Activated T-cell treated with anti-CD3 and anti-CD28 coated beads, Interleukin-2, amount 50 U/mL, for 72 hours (primary cell): Measurements from ENCODE around the gene JAGN1. TPM values are rescaled to one million over a fixed set of nuclear protein-coding genes. Genes with fewer than 3 reads are reported as not detected.

Source experiments
- ATAC-seq, 2 donors: fragments of 150-1000 bp; cut with Tn5 transposase; replicated peaks in 1 of 2; 2 replicates each; pipeline ENCODE4 v1.10.0; 2021; ENCODE audit warnings: moderate library complexity in 2 of 2, mild to moderate bottlenecking in 1 of 2
- DNase-seq, 2 donors: peaks; one replicate each; pipeline ENCODE4 v3.0.0; 2021 to 2022; ENCODE audit warnings: mixed read lengths in 1 of 2
- H3K27ac Mint-ChIP-seq: one replicate; pipeline ENCODE4 v1.8.0; 2022; ENCODE audit warnings: mild to moderate bottlenecking, moderate library complexity, mixed read lengths
- H3K27me3 Mint-ChIP-seq: one replicate; pipeline ENCODE4 v1.8.0; 2022; ENCODE audit warnings: low read depth, mixed read lengths
- H3K36me3 Mint-ChIP-seq, 2 donors: one replicate each; pipeline ENCODE4 v1.8.0; 2022; ENCODE audit warnings: mixed read lengths in 2 of 2, mild to moderate bottlenecking in 1 of 2; ENCODE audit not compliant: insufficient read depth in 2 of 2
- H3K4me1 Mint-ChIP-seq: one replicate; pipeline ENCODE4 v1.8.0; 2022; ENCODE audit warnings: low read depth, mixed read lengths
- H3K4me3 Mint-ChIP-seq, 2 donors: one replicate each; pipeline ENCODE4 v1.8.0; 2022; ENCODE audit warnings: mild to moderate bottlenecking in 2 of 2, mixed read lengths in 2 of 2, moderate library complexity in 2 of 2
- H3K9me3 Mint-ChIP-seq, 2 donors: one replicate each; pipeline ENCODE4 v1.8.0; 2022; ENCODE audit warnings: mixed read lengths in 2 of 2
- total RNA-seq, 2 donors: library from RNA; stranded (reverse); gene quantifications; one replicate each; pipeline ENCODE4 v1.2.3, GENCODE V29; 2022

The JAGN1 gene
- total RNA-seq, 2 donors from 2014 or later: 34.6 to 39.4 TPM

DNA sequence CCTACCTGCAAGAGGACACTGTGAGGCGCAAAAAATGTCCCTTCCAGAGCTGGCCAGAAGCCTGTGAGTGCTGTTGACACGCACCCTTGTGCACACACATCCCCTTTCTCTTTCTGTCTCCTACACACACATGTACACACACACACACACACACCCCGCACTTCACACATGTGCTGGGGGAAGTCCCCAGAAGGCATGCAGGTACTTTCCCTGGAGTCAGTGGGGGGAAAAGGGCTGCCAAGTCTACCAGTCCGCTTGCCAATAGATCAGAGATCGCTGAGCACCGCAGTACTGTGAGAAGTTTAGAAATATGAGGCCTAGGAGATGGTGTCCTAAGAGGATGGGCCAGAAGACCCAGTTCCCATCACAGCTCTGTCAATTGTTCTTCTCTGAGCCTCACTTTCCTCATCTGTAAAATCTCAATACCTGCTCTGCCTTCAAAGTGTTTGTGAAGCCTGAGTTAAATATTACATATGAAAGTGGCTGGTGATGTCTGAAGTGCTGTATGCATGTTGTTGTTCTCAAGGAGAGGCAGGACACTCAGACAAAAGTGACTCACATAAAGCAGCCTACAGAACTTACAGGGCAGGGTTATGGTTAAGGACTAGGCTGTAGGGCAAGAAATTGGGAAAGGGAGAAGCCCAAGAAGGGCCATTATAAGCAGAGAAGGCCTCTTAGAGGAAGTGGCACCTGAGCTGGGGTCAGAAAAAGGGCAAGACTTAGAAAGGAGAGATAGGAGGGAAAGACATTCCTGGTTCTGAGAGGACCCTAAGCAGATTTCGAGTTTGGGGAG is 19.0 kb downstream of the JAGN1 start:
- Mint-ChIP-seq H3K9me3 (no peaks in the 10 kb centered on the region), H3K27ac (peak overlapping the region; percentile 1), H3K4me3 (no peak overlapping the region), H3K4me1 (peaks cover 22% of the 10 kb centered on the region), H3K36me3 (peaks cover 0 to 2% of the 10 kb centered on the region in 2 donors), H3K27me3 (peaks cover 20% of the 10 kb centered on the region)
- DNase-seq (no peak), ATAC-seq (peak; percentile 42 to 54)

DNA sequence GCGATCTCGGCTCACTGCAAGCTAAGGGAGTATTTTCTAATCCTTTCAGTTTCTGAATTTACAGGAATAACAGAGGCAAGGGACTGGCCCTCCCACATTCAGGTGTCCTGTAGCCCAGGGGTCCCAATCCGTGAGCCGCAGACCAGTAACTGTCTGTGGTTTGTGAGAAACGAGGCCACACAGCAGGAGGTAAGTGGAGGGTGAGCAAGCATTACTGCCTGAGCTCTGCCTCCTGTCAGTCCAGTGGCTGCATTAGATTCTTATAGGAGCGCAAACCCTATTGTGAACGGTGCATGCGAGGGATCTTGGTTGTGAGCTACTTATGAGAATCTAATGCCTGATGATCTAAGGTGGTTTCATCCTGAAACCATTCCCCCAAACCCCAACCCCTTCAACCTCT is 21.5 kb downstream of the JAGN1 start:
- no peak overlapping the region for H3K4me3 Mint-ChIP-seq
- ATAC-seq: no peak
- H3K9me3 Mint-ChIP-seq: no peaks in the 10 kb centered on the region
- peaks cover 0 to 2% of the 10 kb centered on the region in 2 donors for H3K36me3 Mint-ChIP-seq
- DNase-seq: no peak
- H3K4me1 Mint-ChIP-seq: peaks cover 33% of the 10 kb centered on the region
- H3K27ac Mint-ChIP-seq: no peak overlapping the region
- H3K27me3 Mint-ChIP-seq: peaks cover 20% of the 10 kb centered on the region

DNA sequence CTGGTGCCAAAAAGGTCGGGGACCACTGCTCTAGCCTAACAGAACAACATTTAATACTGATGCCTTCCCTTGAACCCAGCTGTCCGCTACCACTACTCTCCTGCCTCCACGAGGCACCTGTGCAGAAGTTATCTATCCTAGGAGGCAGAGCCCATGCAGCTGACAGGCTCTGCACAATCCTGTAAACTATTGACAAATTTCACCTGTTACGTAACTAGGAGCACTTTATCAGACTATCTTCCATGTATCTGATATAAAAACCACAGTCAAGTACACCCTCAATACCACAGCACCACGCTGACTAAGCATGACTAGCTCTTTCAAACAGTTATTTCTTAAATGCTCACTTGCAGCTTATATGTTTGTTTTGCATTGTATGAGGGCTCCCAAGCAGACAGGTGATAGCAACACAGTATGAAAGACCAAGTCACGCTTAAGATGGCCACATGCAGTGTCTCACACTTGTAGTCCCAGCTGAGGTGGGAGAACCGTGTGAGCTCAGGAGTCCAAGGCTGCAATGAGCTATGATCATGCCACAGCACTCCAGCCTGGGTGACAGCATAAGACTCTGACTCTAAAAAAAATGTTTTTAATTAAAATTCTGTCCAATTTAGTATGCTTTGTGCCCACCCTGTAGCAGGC is 22.0 kb downstream of the JAGN1 start:
- DNase-seq: no peak
- Mint-ChIP-seq H3K27me3 (peaks cover 20% of the 10 kb centered on the region), H3K9me3 (no peaks in the 10 kb centered on the region), H3K27ac (no peak overlapping the region), H3K4me3 (peak overlapping the region in 1 of 2 donors; percentile 5), H3K36me3 (peaks cover 0 to 2% of the 10 kb centered on the region in 2 donors), H3K4me1 (peaks cover 35% of the 10 kb centered on the region)
- peak; percentile 12 to 31 for ATAC-seq

DNA sequence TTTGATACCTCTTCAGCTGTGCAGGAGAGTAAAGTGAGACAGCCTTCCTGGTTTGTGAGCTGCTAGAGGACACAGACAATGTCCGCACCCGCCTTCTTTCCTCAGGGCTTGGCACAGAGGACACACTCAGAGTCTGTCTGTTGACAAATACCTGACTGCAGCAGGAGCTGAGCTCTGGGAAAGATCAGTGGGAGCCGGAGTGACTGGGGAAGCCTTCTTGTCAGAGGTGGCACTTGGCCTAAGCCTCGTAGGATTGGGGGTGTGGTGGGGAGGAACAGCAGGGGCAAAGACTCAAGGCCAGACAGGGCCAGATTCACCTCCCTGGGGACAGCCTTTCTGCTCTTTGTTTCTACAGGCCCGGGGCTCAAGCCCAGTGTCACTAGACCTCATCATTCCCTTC is 23.2 kb downstream of the JAGN1 start:
- Mint-ChIP-seq H3K36me3 (peaks cover 0 to 2% of the 10 kb centered on the region in 2 donors), H3K4me3 (no peak overlapping the region), H3K27ac (no peak overlapping the region), H3K27me3 (peaks cover 15% of the 10 kb centered on the region), H3K4me1 (peaks cover 35% of the 10 kb centered on the region), H3K9me3 (no peaks in the 10 kb centered on the region)
- no peak for DNase-seq
- ATAC-seq: no peak

DNA sequence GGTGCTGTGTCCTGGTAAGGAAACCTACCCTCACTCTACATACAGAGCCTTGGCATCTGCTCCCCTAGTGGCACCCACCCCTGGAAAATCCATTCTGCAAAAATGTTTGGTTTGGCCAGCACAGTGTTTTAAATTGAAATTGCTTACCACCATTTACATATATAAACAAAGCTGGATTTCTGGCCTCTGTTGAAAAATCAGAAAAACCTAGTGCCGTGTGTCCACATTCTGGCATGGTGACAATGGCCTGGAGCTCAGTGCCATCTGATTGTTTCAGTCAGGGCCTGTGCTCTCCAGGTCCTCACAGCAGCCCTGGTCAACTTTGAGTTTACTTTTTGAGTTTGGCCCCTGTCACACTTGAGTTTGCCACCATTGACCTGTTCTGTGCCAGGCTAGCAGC is 23.6 kb downstream of the JAGN1 start:
- ATAC-seq (no peak), DNase-seq (no peak)
- Mint-ChIP-seq H3K9me3 (no peaks in the 10 kb centered on the region), H3K27me3 (peaks cover 15% of the 10 kb centered on the region), H3K4me1 (peaks cover 33% of the 10 kb centered on the region), H3K36me3 (peaks cover 0 to 2% of the 10 kb centered on the region in 2 donors), H3K27ac (no peak overlapping the region), H3K4me3 (no peak overlapping the region)

DNA sequence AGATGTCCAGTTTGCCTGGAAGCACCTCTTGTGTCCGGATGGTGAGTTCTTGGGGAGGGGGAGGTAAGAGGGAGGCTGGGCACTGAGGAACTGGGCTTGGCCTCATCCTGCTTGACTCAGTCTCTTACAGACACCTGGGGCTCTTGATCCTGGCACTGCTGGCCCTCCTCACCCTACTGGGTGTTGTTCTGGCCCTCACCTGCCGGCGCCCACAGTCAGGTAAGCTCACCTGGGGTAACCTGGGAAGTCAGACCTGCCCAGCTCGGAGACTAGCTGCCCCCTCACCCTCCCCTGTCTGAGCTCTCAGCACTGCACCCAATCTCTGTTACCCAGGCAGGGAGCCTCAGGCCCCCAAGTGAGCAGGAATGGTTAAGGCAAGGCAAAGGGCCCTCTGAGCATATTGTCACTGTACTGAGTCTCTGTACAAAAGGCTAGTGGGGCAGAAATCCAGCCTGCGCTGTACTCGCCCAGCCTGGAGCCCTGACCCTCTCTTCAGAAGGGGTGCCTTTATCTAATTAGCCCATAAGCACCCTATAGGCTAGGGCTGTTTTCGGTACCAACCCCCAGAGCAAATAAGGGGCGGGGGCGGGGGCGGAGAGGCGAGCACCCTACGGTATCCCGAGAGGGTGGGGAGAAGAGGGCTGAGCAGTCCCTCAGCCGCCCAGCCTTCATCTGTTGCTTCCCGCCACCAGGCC is 24.3 kb downstream of the JAGN1 start:
- no peak for ATAC-seq
- no peak overlapping the region for H3K27ac Mint-ChIP-seq
- peaks cover 0 to 2% of the 10 kb centered on the region in 2 donors for H3K36me3 Mint-ChIP-seq
- H3K4me3 Mint-ChIP-seq: peak overlapping the region; percentile 75 to 76
- H3K4me1 Mint-ChIP-seq: peaks cover 26% of the 10 kb centered on the region
- no peaks in the 10 kb centered on the region for H3K9me3 Mint-ChIP-seq
- H3K27me3 Mint-ChIP-seq: peaks cover 15% of the 10 kb centered on the region
- DNase-seq: no peak

DNA sequence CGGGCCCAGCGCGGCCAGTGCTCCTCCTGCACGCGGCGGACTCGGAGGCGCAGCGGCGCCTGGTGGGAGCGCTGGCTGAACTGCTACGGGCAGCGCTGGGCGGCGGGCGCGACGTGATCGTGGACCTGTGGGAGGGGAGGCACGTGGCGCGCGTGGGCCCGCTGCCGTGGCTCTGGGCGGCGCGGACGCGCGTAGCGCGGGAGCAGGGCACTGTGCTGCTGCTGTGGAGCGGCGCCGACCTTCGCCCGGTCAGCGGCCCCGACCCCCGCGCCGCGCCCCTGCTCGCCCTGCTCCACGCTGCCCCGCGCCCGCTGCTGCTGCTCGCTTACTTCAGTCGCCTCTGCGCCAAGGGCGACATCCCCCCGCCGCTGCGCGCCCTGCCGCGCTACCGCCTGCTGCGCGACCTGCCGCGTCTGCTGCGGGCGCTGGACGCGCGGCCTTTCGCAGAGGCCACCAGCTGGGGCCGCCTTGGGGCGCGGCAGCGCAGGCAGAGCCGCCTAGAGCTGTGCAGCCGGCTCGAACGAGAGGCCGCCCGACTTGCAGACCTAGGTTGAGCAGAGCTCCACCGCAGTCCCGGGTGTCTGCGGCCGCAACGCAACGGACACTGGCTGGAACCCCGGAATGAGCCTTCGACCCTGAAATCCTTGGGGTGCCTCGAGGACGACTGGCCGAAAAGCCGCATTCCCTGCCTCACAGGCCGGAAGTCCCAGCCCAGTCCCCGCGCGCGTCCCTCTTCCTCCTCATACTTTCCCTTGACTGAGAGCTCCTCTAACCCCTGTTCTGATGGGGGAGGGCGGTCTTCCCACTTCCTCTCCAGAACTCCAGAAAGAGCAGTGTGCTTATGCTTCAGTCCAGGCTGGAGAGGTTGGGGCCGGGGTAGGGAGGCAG is 25.1 kb downstream of the JAGN1 start:
- DNase-seq (peak; percentile 46 to 50), ATAC-seq (peak; percentile 60 to 67)
- peak overlapping the region; percentile 75 to 76 for H3K4me3 Mint-ChIP-seq
- no peaks in the 10 kb centered on the region for H3K9me3 Mint-ChIP-seq
- H3K4me1 Mint-ChIP-seq: peaks cover 23% of the 10 kb centered on the region
- peaks cover 15% of the 10 kb centered on the region for H3K27me3 Mint-ChIP-seq
- peaks cover 0 to 2% of the 10 kb centered on the region in 2 donors for H3K36me3 Mint-ChIP-seq
- no peak overlapping the region for H3K27ac Mint-ChIP-seq

DNA sequence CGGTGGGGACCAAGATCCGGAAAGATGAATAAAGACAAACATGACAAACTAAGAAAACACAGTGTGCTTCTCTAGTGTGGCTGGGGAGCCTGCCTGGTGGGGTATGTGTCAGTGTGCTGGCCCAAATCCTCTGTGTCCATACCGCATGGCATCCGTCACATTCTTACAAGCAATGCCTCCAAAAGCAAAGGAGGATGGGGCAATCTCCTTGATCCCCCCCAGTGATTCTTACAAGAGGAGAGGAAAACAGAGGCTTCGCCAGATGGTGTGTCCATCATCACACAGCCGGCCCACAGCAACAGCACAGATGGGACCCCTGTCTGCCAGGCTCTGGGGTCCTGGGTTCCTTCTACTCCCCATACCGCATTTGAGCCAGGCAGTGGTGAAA is 25.9 kb downstream of the JAGN1 start:
- Mint-ChIP-seq H3K9me3 (no peaks in the 10 kb centered on the region), H3K4me1 (peaks cover 23% of the 10 kb centered on the region), H3K4me3 (peak overlapping the region; percentile 69 to 76), H3K36me3 (peaks cover 0 to 2% of the 10 kb centered on the region in 2 donors), H3K27ac (no peak overlapping the region), H3K27me3 (peaks cover 12% of the 10 kb centered on the region)
- no peak for ATAC-seq
- DNase-seq: no peak

DNA sequence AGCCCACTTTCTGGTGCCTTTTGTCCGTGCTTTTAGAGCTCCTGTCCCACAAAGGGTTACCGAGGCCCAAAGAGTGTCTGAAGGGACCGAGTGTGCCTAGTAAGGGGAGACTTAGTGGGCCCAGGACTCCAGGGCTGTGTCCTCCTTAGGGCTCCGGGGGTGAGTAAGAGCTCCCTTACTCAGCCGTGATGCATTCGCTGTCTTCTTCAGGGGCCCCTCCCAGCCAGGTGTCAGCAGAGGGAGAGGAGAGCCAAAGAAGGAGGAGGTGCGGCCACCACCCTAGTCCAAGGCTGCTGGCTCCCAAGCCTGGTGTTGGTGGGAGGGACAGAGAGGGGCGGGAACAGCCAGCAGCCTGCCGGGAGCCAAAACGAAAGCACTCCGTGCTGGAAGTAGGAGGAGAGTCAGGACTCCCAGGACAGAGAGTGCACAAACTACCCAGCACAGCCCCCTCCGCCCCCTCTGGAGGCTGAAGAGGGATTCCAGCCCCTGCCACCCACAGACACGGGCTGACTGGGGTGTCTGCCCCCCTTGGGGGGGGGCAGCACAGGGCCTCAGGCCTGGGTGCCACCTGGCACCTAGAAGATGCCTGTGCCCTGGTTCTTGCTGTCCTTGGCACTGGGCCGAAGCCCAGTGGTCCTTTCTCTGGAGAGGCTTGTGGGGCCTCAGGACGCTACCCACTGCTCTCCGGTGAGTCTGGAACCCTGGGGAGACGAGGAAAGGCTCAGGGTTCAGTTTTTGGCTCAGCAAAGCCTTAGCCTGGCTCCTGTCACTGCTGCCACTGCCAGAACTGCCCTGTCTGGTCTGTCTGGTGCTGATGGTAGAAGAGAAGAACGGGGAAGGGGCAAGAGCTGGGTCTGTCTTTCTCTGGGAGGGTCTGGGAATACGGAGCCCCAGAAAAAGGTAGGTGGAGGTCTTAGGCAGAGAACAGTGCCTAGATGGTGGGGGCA is 26.6 kb downstream of the JAGN1 start, which contains the start of gene IL17RC:
IL17RC (plus strand) TSS at position 365 of the 947 bp plus-strand sequence; CDS start at position 583, 218 bp downstream.
- H3K36me3 Mint-ChIP-seq: peaks cover 0 to 2% of the 10 kb centered on the region in 2 donors
- ATAC-seq (peak; percentile 68 to 74), DNase-seq (peak; percentile 38 to 61)
- H3K9me3 Mint-ChIP-seq: no peaks in the 10 kb centered on the region
- peak within 1 kb of the TSS; percentile 75 to 76 for H3K4me3 Mint-ChIP-seq
- H3K4me1 Mint-ChIP-seq: peaks cover 22% of the 10 kb centered on the region
- no peak within 1 kb of the TSS for H3K27ac Mint-ChIP-seq
- H3K27me3 Mint-ChIP-seq: peaks cover 5% of the 10 kb centered on the region

DNA sequence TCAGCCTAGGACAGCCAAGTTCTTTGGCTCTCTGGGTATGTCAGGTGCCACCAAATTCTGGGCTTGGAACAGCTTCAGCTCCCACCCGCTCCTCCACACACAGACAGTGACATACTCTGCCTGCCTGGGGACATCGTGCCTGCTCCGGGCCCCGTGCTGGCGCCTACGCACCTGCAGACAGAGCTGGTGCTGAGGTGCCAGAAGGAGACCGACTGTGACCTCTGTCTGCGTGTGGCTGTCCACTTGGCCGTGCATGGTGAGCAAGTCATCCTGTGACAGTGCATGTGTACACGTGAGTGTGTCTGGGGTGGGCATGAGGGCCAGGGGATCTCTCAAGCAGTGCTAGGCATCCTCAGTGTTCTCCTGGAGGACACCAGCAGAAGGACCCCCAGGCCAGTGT is 27.4 kb downstream of the JAGN1 start:
- H3K4me3 Mint-ChIP-seq: peak overlapping the region in 1 of 2 donors; percentile 17
- ATAC-seq (no peak), DNase-seq (no peak)
- no peaks in the 10 kb centered on the region for H3K9me3 Mint-ChIP-seq
- no peaks in the 10 kb centered on the region for H3K36me3 Mint-ChIP-seq
- peaks cover 14% of the 10 kb centered on the region for H3K4me1 Mint-ChIP-seq
- H3K27ac Mint-ChIP-seq: no peak overlapping the region
- no peaks in the 10 kb centered on the region for H3K27me3 Mint-ChIP-seq

DNA sequence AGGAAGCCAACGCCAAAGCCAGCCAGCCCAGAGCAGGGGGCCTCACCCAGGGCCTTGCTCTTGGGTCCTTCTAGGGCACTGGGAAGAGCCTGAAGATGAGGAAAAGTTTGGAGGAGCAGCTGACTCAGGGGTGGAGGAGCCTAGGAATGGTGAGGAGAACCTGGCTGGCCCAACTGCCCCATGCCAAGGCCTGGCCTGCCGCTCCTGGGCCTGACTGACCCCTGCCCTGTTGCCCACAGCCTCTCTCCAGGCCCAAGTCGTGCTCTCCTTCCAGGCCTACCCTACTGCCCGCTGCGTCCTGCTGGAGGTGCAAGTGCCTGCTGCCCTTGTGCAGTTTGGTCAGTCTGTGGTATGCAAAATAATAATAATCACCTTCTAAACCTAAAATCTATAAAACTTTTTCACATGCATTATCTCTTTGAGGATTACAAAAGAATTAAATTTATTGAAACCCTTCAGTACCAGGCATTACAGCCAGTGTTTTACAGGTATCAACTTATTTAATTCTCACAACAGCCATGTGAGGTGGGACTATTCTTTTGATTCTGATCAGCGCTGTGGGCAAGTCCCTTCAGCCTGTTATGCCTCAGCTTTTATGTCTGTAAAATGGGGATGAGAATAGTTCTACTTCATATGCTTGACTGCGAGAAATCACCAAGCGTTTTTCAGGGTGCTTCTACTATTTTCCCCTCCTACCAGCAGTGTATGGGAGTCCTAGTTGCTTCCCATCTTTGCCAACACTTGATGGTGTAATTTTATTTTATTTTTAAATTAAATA is 28.0 kb downstream of the JAGN1 start:
- DNase-seq: no peak
- no peak overlapping the region for H3K4me3 Mint-ChIP-seq
- H3K9me3 Mint-ChIP-seq: no peaks in the 10 kb centered on the region
- H3K27me3 Mint-ChIP-seq: no peaks in the 10 kb centered on the region
- H3K4me1 Mint-ChIP-seq: peaks cover 13% of the 10 kb centered on the region
- H3K27ac Mint-ChIP-seq: no peak overlapping the region
- no peak for ATAC-seq
- no peaks in the 10 kb centered on the region for H3K36me3 Mint-ChIP-seq
